OCI-LY1 (cell line): Measurements from ENCODE around the gene PKD2L2.

Experiments used
- EZH2 ChIP-seq: fragments of 200-600 bp; sonication (generic), shearing (Covaris generic); IDR thresholded peaks from 2 replicates; pipeline ENCODE4 v1.8.0; 2017; ENCODE audit warnings: borderline replicate concordance, mixed run types, mild to moderate bottlenecking, antibody characterized with exemption, low read length, moderate library complexity, mixed read lengths
- TF ChIP-seq, protein P1 (sequence below): fragments of 200-600 bp; sonication (generic), shearing (Covaris generic); IDR thresholded peaks from 2 replicates; pipeline ENCODE4 v1.5.1; 2017; ENCODE audit warnings: mild to moderate bottlenecking, antibody characterized with exemption, low read length, moderate library complexity, mixed read lengths

DNA sequence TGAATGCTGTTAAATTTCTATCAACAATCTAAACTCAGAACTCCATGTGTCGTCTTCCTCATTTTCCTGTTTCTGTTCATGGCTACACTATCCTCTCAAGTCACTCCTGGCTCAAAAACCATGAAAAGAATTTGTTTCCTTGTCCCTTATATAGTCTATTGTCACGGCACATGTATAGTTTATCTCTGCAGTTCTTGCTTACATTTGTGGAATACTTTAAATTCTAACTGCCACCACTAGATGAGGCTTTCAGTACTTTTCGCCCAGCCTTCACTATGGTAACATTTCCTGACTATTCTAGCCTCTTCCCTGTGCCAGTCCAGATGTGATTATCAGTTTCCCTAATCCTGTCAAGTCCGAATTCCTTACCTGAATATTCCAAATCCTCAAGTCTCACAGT is 34.6 kb downstream of the PKD2L2 start:
- TF ChIP-seq EZH2, result no peak
- TF ChIP-seq, protein P1, sequence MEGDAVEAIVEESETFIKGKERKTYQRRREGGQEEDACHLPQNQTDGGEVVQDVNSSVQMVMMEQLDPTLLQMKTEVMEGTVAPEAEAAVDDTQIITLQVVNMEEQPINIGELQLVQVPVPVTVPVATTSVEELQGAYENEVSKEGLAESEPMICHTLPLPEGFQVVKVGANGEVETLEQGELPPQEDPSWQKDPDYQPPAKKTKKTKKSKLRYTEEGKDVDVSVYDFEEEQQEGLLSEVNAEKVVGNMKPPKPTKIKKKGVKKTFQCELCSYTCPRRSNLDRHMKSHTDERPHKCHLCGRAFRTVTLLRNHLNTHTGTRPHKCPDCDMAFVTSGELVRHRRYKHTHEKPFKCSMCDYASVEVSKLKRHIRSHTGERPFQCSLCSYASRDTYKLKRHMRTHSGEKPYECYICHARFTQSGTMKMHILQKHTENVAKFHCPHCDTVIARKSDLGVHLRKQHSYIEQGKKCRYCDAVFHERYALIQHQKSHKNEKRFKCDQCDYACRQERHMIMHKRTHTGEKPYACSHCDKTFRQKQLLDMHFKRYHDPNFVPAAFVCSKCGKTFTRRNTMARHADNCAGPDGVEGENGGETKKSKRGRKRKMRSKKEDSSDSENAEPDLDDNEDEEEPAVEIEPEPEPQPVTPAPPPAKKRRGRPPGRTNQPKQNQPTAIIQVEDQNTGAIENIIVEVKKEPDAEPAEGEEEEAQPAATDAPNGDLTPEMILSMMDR, result no peak
